ENCODE measurements around the gene KIFC1. TPM values are rescaled to one million over a fixed set of nuclear protein-coding genes. Genes with fewer than 3 reads are reported as not detected.
"Not testable (repeated sequence)": the region's sequence is repeated elsewhere in the genome, so short reads cannot be mapped to it uniquely, and the experiment has no call there.

Gene KIFC1
- total RNA-seq, 2 donors from 2014 or later: 0.81 to 0.85 TPM

- ATAC-seq (ENCODE audit: insufficient number of reproducible peaks, low FRiP score, low read depth): no peak
- no peak for TF ChIP-seq CTCF (IDR thresholded peaks at IDR 0.05)
- DNase-seq (ENCODE audit: low spot score): no peak
- no peaks in the 10 kb centered on the region for H3K9me3 ChIP-seq
- H3K36me3 ChIP-seq: no peaks in the 10 kb centered on the region
- H3K4me1 ChIP-seq (ENCODE audit: control insufficient read depth in 1 of 2, low read depth in 2 of 2): peaks cover 14 to 21% of the 10 kb centered on the region in 2 donors
- no peak overlapping the region for H3K27ac ChIP-seq
- peak overlapping the region; percentile 15 for H3K4me3 ChIP-seq
- H3K27me3 ChIP-seq (replicated peaks; ENCODE audit: insufficient read depth): no peaks in the 10 kb centered on the region
Observed at GRCh38 chr6:33377171-33377570, 14.5 kb upstream of the KIFC1 start.

- not testable (repeated sequence) for H3K27me3 ChIP-seq (replicated peaks; ENCODE audit: insufficient read depth); H3K27ac ChIP-seq; H3K9me3 ChIP-seq; ATAC-seq (ENCODE audit: insufficient number of reproducible peaks, low FRiP score, low read depth); H3K4me3 ChIP-seq; DNase-seq (ENCODE audit: low spot score); H3K36me3 ChIP-seq
- peaks cover 13 to 19% of the 10 kb centered on the region in 2 donors for H3K4me1 ChIP-seq (ENCODE audit: control insufficient read depth in 1 of 2, low read depth in 2 of 2)
Observed at GRCh38 chr6:33379184-33379583, 12.4 kb upstream of the KIFC1 start.

GRCh38 chr6:33380272-33380981 is 11.2 kb upstream of the KIFC1 start:
- no peak for TF ChIP-seq CTCF (IDR thresholded peaks at IDR 0.05)
- Histone ChIP-seq H3K9me3 (no peaks in the 10 kb centered on the region), H3K27ac (no peak overlapping the region), H3K4me3 (no peak overlapping the region), H3K27me3 (replicated peaks; ENCODE audit: insufficient read depth) (no peaks in the 10 kb centered on the region), H3K4me1 (ENCODE audit: control insufficient read depth in 1 of 2, low read depth in 2 of 2) (peaks cover 4 to 7% of the 10 kb centered on the region in 2 donors), H3K36me3 (no peaks in the 10 kb centered on the region)
- DNase-seq (ENCODE audit: low spot score) (no peak), ATAC-seq (ENCODE audit: insufficient number of reproducible peaks, low FRiP score, low read depth) (no peak)

- no peak overlapping the region for H3K27ac ChIP-seq
- no peak for ATAC-seq (ENCODE audit: insufficient number of reproducible peaks, low FRiP score, low read depth)
- TF ChIP-seq CTCF (IDR thresholded peaks at IDR 0.05): no peak
- no peaks in the 10 kb centered on the region for H3K4me1 ChIP-seq (ENCODE audit: control insufficient read depth in 1 of 2, low read depth in 2 of 2)
- H3K4me3 ChIP-seq: no peak overlapping the region
- no peak for DNase-seq (ENCODE audit: low spot score)
- H3K36me3 ChIP-seq: no peaks in the 10 kb centered on the region
- H3K27me3 ChIP-seq (replicated peaks; ENCODE audit: insufficient read depth): no peaks in the 10 kb centered on the region
- no peaks in the 10 kb centered on the region for H3K9me3 ChIP-seq
Observed at GRCh38 chr6:33383427-33384185, 8.0 kb upstream of the KIFC1 start.

- H3K4me1 ChIP-seq (ENCODE audit: control insufficient read depth in 1 of 2, low read depth in 2 of 2): no peaks in the 10 kb centered on the region
- H3K27me3 ChIP-seq (replicated peaks; ENCODE audit: insufficient read depth): no peaks in the 10 kb centered on the region
- no peaks in the 10 kb centered on the region for H3K9me3 ChIP-seq
- H3K27ac ChIP-seq: no peak overlapping the region
- TF ChIP-seq CTCF (IDR thresholded peaks at IDR 0.05): no peak
- H3K4me3 ChIP-seq: no peak overlapping the region
- peak; percentile 28 for ATAC-seq (ENCODE audit: insufficient number of reproducible peaks, low FRiP score, low read depth)
- no peaks in the 10 kb centered on the region for H3K36me3 ChIP-seq
- no peak for DNase-seq (ENCODE audit: low spot score)
Observed at GRCh38 chr6:33384581-33385020, 7.0 kb upstream of the KIFC1 start.

All from thoracic aorta (tissue), 2 donors.